ENCODE results near the gene GLRA2.

GRCh38 chrX:14675500-14675899 is 146.2 kb downstream of the GLRA2 start:
- TF ChIP-seq EZH2 (IDR thresholded peaks at IDR 0.05; ENCODE audit: insufficient read depth, poor library complexity, severe bottlenecking) (no peak), EZH2phosphoT487 (IDR thresholded peaks at IDR 0.05; ENCODE audit: insufficient read depth, low read depth) (no peak)
